Mucosa of rectum (tissue), 2 donors: ENCODE data around the gene AGBL5.

ENCODE experiments used
- H3K27ac ChIP-seq, 2 donors: one replicate each; pipeline ENCODE4 v1.7.0; 2013; ENCODE audit warnings: inconsistent platforms in 2 of 2, low read depth in 2 of 2, low read length in 2 of 2
- H3K27me3 ChIP-seq, 2 donors: one replicate each; pipeline ENCODE4 v1.7.0; 2013; ENCODE audit warnings: low read length in 2 of 2; ENCODE audit not compliant: control insufficient read depth in 2 of 2, insufficient read depth in 2 of 2
- H3K36me3 ChIP-seq, 2 donors: one replicate each; pipeline ENCODE4 v1.7.0; 2013; ENCODE audit warnings: low read length in 2 of 2; ENCODE audit not compliant: control insufficient read depth in 2 of 2, insufficient read depth in 2 of 2
- H3K4me1 ChIP-seq, 2 donors: one replicate each; pipeline ENCODE4 v1.7.0; 2013; ENCODE audit warnings: low read length in 2 of 2, mild to moderate bottlenecking in 1 of 2; ENCODE audit not compliant: control insufficient read depth in 2 of 2, insufficient read depth in 2 of 2
- H3K4me3 ChIP-seq, 2 donors: one replicate each; pipeline ENCODE4 v1.7.0; 2013; ENCODE audit warnings: low read length in 2 of 2
- H3K9ac ChIP-seq, 2 donors: one replicate each; pipeline ENCODE4 v1.7.0; 2013; ENCODE audit warnings: low read length in 2 of 2, low read depth in 1 of 2, mild to moderate bottlenecking in 1 of 2
- H3K9me3 ChIP-seq, 2 donors: one replicate each; pipeline ENCODE4 v1.7.0; 2013; ENCODE audit warnings: low read length in 2 of 2; ENCODE audit not compliant: control insufficient read depth in 2 of 2
- donor health status: healthy.
- donor health status: Normal muscosa, but diverticular disease.

AGBL5 gene

DNA sequence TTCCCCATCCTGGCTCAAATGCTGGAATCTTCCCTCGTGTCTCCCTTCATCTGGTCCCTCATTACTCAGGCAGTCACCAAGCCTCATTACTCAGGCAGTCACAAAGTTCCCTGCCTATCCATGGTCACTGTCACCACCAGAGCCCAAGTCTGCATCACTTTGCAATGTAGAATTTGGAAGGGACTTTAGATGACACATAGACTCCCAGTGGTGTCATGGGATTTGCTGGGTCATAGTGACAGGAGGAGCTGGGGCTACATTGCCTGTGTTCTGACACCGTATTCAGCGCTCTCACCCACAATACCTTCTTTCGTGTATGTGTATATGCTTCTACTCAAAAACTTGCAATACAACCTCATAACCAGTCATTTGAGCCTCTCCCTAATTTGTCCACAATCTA lies 24.9 kb downstream of the AGBL5 start:
- peak overlapping the region in 1 of 2 donors; percentile 95 for H3K27ac ChIP-seq
- no peaks in the 10 kb centered on the region for H3K36me3 ChIP-seq
- no peak overlapping the region for H3K9ac ChIP-seq
- no peaks in the 10 kb centered on the region for H3K27me3 ChIP-seq
- H3K4me1 ChIP-seq, result peaks cover 16 to 21% of the 10 kb centered on the region in 2 donors
- no peak overlapping the region for H3K4me3 ChIP-seq
- H3K9me3 ChIP-seq, result no peaks in the 10 kb centered on the region

DNA sequence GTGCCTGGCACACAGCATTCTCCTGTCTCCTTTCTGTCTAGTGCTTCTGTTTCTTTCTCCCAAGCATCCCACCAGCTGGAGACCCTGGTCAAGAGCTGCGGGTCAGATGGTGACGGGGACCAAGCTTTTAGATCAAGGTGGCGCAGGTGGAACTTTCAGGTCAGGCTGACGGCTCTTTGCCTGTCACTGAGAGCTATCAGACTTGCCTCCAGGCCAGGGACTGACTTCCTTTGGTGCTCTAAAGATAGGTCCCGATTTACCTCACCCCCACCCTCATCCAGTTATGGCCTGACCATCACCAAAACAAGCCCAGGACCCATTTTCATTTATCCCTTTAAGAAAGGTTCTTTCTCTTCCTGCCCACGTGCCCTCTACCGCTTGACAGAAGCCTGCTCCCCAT lies 25.8 kb downstream of the AGBL5 start:
- Histone ChIP-seq H3K36me3 (no peaks in the 10 kb centered on the region), H3K27me3 (no peaks in the 10 kb centered on the region), H3K27ac (peak overlapping the region in 1 of 2 donors; percentile 7), H3K9me3 (no peaks in the 10 kb centered on the region), H3K4me3 (no peak overlapping the region), H3K4me1 (peaks cover 20 to 28% of the 10 kb centered on the region in 2 donors), H3K9ac (no peak overlapping the region)

DNA sequence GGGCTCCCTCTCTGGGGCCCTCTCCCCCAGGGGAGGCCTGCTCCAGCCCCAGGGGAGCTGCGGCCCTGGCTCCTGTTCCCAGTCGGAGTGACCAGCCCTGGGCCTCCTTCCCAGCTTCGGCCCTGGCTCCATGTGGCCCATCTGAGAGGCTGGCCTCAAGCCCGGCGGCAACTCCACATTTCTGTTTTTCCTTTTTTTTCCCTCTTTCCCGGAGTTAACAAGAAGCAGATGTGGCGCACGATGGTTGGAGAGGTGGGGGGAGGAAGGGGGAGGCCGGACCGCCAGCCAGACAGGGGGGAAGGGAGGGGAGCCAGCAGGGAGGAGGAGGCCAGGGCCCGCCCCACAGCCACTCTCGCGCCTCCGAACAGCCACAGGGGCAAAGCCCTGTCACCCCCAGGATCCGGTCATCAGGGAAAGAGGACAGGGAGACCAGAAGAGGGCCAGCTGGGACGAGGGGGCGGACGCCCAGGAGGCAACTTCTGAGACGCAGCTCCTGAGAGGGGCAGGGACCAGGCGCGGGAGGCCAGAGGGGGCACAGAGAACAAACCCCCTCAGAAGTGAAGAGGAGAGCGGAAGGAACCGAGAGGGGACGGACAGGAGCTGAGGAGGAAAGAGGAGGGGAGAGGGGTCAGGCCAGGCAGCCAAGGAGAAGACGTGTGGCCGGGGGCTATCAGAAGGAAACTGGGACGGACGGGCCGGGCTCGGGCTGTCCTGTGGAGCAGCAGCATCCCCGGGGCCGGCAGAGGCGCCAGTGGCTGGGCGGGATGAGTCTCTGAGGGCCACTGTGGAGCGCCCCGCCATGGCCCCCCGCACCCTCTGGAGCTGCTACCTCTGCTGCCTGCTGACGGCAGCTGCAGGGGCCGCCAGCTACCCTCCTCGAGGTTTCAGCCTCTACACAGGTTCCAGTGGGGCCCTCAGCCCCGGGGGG lies 27.1 kb downstream of the AGBL5 start, which contains the start of gene EMILIN1:
Gene EMILIN1, plus strand, starts transcription at position 349 of the 928 bp plus-strand sequence. Its CDS starts 451 bp downstream, at position 800.
- H3K27ac ChIP-seq, result peak within 1 kb of the TSS; percentile 68 to 93
- H3K36me3 ChIP-seq, result no peaks in the 10 kb centered on the region
- no peaks in the 10 kb centered on the region for H3K27me3 ChIP-seq
- H3K4me3 ChIP-seq, result peak within 1 kb of the TSS; percentile 53 to 72
- no peaks in the 10 kb centered on the region for H3K9me3 ChIP-seq
- H3K4me1 ChIP-seq, result peaks cover 14 to 23% of the 10 kb centered on the region in 2 donors
- peak within 1 kb of the TSS; percentile 61 to 68 for H3K9ac ChIP-seq

DNA sequence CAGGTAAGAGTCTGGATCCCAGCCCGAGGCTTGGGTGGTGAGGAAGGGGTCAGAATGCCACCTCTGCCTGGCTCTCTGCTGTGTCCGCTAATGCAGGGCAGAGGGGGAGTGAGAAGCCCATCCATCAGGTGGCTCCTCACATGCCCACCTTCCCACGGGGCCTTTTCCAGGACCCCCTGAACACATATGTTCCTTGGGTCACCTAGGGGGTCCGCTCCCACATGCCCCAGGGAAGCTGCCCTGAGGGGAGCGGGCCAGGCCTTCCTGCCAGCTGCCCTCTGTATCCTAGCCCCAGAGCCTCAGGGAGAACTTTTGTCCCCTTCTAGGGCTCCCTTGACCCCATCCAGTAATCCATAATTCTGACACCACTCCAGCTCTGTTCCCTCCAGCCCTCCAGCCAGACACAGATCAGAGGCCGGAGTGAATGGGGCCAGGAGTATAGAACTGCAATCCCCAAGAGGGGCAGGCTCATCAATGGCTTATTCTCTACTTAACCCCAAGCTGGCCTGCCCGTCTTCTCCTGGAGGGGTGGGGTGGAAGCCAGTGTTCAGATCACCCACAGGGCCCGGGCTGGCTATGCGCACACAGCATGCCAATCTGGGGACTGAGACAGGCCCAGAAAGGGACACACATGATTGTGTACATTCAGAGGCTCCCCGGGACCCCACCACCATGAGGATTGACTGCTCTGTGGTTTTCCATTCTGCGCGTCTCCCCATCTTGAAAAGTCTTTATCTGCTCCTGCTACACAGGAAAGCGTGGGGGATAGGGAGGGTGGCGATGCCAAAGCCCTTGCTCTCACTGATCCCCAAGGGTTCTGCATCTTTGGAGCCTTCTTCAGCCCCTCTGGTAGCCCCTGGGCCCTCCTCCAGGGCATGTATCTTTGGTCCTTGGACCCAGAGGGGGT lies 28.0 kb downstream of the AGBL5 start:
- H3K27me3 ChIP-seq, result no peaks in the 10 kb centered on the region
- H3K27ac ChIP-seq, result peak overlapping the region; percentile 68 to 93
- H3K9ac ChIP-seq, result peak overlapping the region; percentile 61 to 68
- H3K36me3 ChIP-seq, result no peaks in the 10 kb centered on the region
- H3K9me3 ChIP-seq, result no peaks in the 10 kb centered on the region
- peak overlapping the region; percentile 53 to 72 for H3K4me3 ChIP-seq
- peaks cover 14 to 23% of the 10 kb centered on the region in 2 donors for H3K4me1 ChIP-seq

DNA sequence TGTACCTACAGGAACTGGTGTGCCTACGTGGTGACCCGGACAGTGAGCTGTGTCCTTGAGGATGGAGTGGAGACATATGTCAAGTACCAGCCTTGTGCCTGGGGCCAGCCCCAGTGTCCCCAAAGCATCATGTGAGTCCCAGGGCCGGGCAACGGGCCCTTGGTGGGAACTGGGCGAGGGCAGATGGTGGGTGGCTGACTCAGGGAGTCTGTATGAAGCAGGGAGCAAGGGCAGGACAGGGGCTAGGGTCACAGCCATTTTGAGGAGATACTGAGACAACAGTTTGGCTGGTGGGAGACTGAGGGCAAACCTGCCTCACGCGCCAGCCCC lies 28.6 kb downstream of the AGBL5 start:
- H3K9ac ChIP-seq, result peak overlapping the region in 1 of 2 donors; percentile 49
- H3K36me3 ChIP-seq, result no peaks in the 10 kb centered on the region
- H3K4me1 ChIP-seq, result peaks cover 15 to 22% of the 10 kb centered on the region in 2 donors
- H3K9me3 ChIP-seq, result no peaks in the 10 kb centered on the region
- no peaks in the 10 kb centered on the region for H3K27me3 ChIP-seq
- H3K27ac ChIP-seq, result peak overlapping the region; percentile 68 to 93
- peak overlapping the region; percentile 11 to 72 for H3K4me3 ChIP-seq

DNA sequence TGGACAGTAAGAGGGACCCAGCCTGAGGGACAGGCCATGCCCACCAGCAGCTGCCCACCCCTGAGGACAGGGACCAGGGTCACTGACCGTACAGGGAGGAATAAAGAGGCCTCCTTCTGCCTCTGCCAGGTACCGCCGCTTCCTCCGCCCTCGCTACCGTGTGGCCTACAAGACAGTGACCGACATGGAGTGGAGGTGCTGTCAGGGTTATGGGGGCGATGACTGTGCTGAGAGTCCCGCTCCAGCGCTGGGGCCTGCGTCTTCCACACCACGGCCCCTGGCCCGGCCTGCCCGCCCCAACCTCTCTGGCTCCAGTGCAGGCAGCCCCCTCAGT lies 29.1 kb downstream of the AGBL5 start:
- Histone ChIP-seq H3K27me3 (no peaks in the 10 kb centered on the region), H3K4me1 (peaks cover 20 to 26% of the 10 kb centered on the region in 2 donors), H3K4me3 (peak overlapping the region in 1 of 2 donors; percentile 72), H3K27ac (peak overlapping the region; percentile 68 to 93), H3K9me3 (no peaks in the 10 kb centered on the region), H3K36me3 (no peaks in the 10 kb centered on the region), H3K9ac (peak overlapping the region; percentile 14 to 21)

DNA sequence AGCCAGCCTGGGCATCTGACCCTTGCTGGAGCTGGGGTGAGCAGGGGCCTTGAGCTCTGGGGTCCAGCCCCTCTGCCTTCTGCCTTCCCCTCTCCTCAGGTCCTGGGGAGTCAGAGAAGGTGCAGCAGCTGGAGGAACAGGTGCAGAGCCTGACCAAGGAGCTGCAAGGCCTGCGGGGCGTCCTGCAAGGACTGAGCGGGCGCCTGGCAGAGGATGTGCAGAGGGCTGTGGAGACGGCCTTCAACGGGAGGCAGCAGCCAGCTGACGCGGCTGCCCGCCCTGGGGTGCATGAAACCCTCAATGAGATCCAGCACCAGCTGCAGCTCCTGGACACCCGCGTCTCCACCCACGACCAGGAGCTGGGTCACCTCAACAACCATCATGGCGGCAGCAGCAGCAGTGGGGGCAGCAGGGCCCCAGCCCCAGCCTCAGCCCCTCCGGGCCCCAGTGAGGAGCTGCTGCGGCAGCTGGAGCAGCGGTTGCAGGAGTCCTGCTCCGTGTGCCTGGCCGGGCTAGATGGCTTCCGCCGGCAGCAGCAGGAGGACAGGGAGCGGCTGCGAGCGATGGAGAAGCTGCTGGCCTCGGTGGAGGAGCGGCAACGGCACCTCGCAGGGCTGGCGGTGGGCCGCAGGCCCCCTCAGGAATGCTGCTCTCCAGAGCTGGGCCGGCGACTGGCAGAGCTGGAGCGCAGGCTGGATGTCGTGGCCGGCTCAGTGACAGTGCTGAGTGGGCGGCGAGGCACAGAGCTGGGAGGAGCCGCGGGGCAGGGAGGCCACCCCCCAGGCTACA lies 30.7 kb downstream of the AGBL5 start:
- Histone ChIP-seq H3K4me1 (peaks cover 29 to 33% of the 10 kb centered on the region in 2 donors), H3K9me3 (no peaks in the 10 kb centered on the region), H3K27ac (peak overlapping the region in 1 of 2 donors; percentile 93), H3K4me3 (peak overlapping the region in 1 of 2 donors; percentile 72), H3K36me3 (no peaks in the 10 kb centered on the region), H3K9ac (no peak overlapping the region), H3K27me3 (no peaks in the 10 kb centered on the region)

DNA sequence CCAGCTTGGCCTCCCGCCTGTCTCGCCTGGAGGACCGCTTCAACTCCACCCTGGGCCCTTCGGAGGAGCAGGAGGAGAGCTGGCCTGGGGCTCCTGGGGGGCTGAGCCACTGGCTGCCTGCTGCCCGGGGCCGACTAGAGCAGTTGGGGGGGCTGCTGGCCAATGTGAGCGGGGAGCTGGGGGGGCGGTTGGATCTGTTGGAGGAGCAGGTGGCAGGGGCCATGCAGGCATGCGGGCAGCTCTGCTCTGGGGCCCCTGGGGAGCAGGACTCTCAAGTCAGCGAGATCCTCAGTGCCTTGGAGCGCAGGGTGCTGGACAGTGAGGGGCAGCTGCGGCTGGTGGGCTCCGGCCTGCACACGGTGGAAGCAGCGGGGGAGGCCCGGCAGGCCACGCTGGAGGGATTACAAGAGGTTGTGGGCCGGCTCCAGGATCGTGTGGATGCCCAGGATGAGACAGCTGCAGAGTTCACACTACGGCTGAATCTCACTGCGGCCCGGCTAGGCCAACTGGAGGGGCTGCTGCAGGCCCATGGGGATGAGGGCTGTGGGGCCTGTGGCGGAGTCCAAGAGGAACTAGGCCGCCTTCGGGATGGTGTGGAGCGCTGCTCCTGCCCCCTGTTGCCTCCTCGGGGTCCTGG lies 31.4 kb downstream of the AGBL5 start:
- Histone ChIP-seq H3K27ac (no peak overlapping the region), H3K4me1 (peaks cover 34 to 37% of the 10 kb centered on the region in 2 donors), H3K36me3 (no peaks in the 10 kb centered on the region), H3K9me3 (no peaks in the 10 kb centered on the region), H3K9ac (no peak overlapping the region), H3K4me3 (no peak overlapping the region), H3K27me3 (no peaks in the 10 kb centered on the region)
